IPS DF 4.7 (cell line): ENCODE measurements around the gene IGSF22.

Source experiments
- DNase-seq: peaks from one replicate; pipeline ENCODE4 v3.0.0-alpha.2; 2013; ENCODE audit warnings: low spot score; ENCODE audit errors: extremely low read depth

IGSF22 gene

GRCh38 chr11:18743900-18744514, 18.0 kb upstream of the IGSF22 start:
- DNase-seq: no peak

GRCh38 chr11:18743365-18743764, 17.4 kb upstream of the IGSF22 start:
- no peak for DNase-seq

- DNase-seq: no peak
These were observed 15.8 kb upstream of the IGSF22 start for GRCh38 chr11:18741783-18742182.

- no peak for DNase-seq
These were observed 13.7 kb upstream of the IGSF22 start for GRCh38 chr11:18739685-18740084.

GRCh38 chr11:18737642-18738041, 11.7 kb upstream of the IGSF22 start:
- DNase-seq: no peak

- no peak for DNase-seq
These were observed 10.7 kb upstream of the IGSF22 start for GRCh38 chr11:18736590-18737148.

- DNase-seq: no peak
These were observed 7.2 kb upstream of the IGSF22 start for GRCh38 chr11:18733202-18733601.

GRCh38 chr11:18731949-18732821, 6.2 kb upstream of the IGSF22 start:
- DNase-seq: no peak

GRCh38 chr11:18731441-18731840, 5.5 kb upstream of the IGSF22 start:
- no peak for DNase-seq

GRCh38 chr11:18730020-18730419, 4.0 kb upstream of the IGSF22 start:
- no peak for DNase-seq

- DNase-seq: no peak
These were observed 3.4 kb upstream of the IGSF22 start for GRCh38 chr11:18729426-18729825.

GRCh38 chr11:18728658-18729057, 2.7 kb upstream of the IGSF22 start:
- DNase-seq: no peak

- DNase-seq: no peak
These were observed 1.7 kb upstream of the IGSF22 start for GRCh38 chr11:18727479-18728236.

- no peak for DNase-seq
These were observed 2.0 kb downstream of the IGSF22 start for GRCh38 chr11:18723991-18724390.

GRCh38 chr11:18722293-18722637, 3.7 kb downstream of the IGSF22 start:
- no peak for DNase-seq

- DNase-seq: no peak
These were observed 4.3 kb downstream of the IGSF22 start for GRCh38 chr11:18721561-18722292.

GRCh38 chr11:18720808-18721560, 5.0 kb downstream of the IGSF22 start:
- no peak for DNase-seq

GRCh38 chr11:18720091-18720807, 5.7 kb downstream of the IGSF22 start:
- DNase-seq: no peak

GRCh38 chr11:18715476-18715875, 10.5 kb downstream of the IGSF22 start:
- DNase-seq: no peak

GRCh38 chr11:18714443-18714780, 11.6 kb downstream of the IGSF22 start:
- no peak for DNase-seq
